Measurements from ENCODE around the gene VGLL4.

DNA sequence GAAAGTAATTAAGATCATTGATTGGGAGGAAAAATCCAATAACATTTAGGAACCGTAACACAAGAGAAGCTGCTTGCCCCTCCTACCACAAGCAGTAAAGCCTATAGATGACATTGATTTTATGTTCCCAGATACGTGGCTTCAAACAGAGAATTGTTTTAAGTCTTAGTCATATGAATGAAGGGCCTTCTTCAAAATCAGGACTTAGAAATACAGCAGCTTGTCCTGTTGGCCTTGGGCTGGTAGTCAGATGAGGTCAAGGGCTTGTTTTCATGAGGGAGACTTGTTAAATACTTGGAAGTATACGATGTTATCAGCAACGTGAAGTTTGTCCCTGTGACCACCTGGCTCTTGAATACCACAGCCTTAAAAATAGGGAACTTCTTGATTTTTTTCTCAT, 114.4 kb downstream of the VGLL4 start:
- TF ChIP-seq RAD21 (IDR thresholded peaks at IDR 0.05; ENCODE audit: low read depth), result no peak
- no peak for TF ChIP-seq POLR2AphosphoS5 (IDR thresholded peaks at IDR 0.05; ENCODE audit: low read depth, low read length)
- no peak for TF ChIP-seq POLR2A (IDR thresholded peaks at IDR 0.05; ENCODE audit: borderline replicate concordance, extremely low read depth, insufficient read depth, insufficient read length)
- no peak for TF ChIP-seq SP1 (IDR thresholded peaks at IDR 0.05; ENCODE audit: low read depth)
- TF ChIP-seq, protein P1, sequence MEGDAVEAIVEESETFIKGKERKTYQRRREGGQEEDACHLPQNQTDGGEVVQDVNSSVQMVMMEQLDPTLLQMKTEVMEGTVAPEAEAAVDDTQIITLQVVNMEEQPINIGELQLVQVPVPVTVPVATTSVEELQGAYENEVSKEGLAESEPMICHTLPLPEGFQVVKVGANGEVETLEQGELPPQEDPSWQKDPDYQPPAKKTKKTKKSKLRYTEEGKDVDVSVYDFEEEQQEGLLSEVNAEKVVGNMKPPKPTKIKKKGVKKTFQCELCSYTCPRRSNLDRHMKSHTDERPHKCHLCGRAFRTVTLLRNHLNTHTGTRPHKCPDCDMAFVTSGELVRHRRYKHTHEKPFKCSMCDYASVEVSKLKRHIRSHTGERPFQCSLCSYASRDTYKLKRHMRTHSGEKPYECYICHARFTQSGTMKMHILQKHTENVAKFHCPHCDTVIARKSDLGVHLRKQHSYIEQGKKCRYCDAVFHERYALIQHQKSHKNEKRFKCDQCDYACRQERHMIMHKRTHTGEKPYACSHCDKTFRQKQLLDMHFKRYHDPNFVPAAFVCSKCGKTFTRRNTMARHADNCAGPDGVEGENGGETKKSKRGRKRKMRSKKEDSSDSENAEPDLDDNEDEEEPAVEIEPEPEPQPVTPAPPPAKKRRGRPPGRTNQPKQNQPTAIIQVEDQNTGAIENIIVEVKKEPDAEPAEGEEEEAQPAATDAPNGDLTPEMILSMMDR (IDR thresholded peaks at IDR 0.05 in 2 of 3, conservative IDR thresholded peaks at IDR 0.05 in 1 of 3; ENCODE audit: borderline replicate concordance in 1 of 3, insufficient read depth in 1 of 3, low read depth in 2 of 3, low read length in 2 of 3), result no peak
- no peak for TF ChIP-seq SIN3A (IDR thresholded peaks at IDR 0.05; ENCODE audit: low read depth)
- TF ChIP-seq, protein P2, sequence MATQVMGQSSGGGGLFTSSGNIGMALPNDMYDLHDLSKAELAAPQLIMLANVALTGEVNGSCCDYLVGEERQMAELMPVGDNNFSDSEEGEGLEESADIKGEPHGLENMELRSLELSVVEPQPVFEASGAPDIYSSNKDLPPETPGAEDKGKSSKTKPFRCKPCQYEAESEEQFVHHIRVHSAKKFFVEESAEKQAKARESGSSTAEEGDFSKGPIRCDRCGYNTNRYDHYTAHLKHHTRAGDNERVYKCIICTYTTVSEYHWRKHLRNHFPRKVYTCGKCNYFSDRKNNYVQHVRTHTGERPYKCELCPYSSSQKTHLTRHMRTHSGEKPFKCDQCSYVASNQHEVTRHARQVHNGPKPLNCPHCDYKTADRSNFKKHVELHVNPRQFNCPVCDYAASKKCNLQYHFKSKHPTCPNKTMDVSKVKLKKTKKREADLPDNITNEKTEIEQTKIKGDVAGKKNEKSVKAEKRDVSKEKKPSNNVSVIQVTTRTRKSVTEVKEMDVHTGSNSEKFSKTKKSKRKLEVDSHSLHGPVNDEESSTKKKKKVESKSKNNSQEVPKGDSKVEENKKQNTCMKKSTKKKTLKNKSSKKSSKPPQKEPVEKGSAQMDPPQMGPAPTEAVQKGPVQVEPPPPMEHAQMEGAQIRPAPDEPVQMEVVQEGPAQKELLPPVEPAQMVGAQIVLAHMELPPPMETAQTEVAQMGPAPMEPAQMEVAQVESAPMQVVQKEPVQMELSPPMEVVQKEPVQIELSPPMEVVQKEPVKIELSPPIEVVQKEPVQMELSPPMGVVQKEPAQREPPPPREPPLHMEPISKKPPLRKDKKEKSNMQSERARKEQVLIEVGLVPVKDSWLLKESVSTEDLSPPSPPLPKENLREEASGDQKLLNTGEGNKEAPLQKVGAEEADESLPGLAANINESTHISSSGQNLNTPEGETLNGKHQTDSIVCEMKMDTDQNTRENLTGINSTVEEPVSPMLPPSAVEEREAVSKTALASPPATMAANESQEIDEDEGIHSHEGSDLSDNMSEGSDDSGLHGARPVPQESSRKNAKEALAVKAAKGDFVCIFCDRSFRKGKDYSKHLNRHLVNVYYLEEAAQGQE (IDR thresholded peaks at IDR 0.05; ENCODE audit: low read depth), result no peak
- no peak for TF ChIP-seq EGR1 (IDR thresholded peaks at IDR 0.05; ENCODE audit: low read depth)
- TF ChIP-seq EZH2 (IDR thresholded peaks at IDR 0.05), result no peak
- TF ChIP-seq, protein P3, sequence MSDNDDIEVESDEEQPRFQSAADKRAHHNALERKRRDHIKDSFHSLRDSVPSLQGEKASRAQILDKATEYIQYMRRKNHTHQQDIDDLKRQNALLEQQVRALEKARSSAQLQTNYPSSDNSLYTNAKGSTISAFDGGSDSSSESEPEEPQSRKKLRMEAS (IDR thresholded peaks at IDR 0.05), result no peak
- TF ChIP-seq ZNF274 (IDR thresholded peaks at IDR 0.05; ENCODE audit: low read depth, low read length), result no peak
- no peak for TF ChIP-seq FOSL1 (IDR thresholded peaks at IDR 0.05; ENCODE audit: low read depth)
- TF ChIP-seq ELF1 (IDR thresholded peaks at IDR 0.05; ENCODE audit: borderline replicate concordance, low read depth), result no peak
- TF ChIP-seq TCF7L2 (IDR thresholded peaks at IDR 0.05; ENCODE audit: borderline replicate concordance, extremely low read depth, insufficient read depth, insufficient read length), result no peak
